GM21447 (cell line): ENCODE data around the gene TMCC1.
"Not testable (repeated sequence)": the region's sequence is repeated elsewhere in the genome, so short reads cannot be mapped to it uniquely, and the experiment has no call there.

Experiments used
- ATAC-seq: cut with Tn5 transposase; IDR thresholded peaks from one replicate; pipeline ENCODE4 v1.9.1; 2021; ENCODE audit not compliant: unreplicated experiment

The TMCC1 gene

GRCh38 chr3:129614927-129615363, 278.6 kb downstream of the TMCC1 start:
- ATAC-seq, result no peak

GRCh38 chr3:129614435-129614834, 279.1 kb downstream of the TMCC1 start:
- no peak for ATAC-seq

- ATAC-seq, result no peak
Measured at GRCh38 chr3:129613367-129613740, 280.2 kb downstream of the TMCC1 start.

GRCh38 chr3:129612534-129613366, 280.8 kb downstream of the TMCC1 start:
- no peak for ATAC-seq

GRCh38 chr3:129611812-129612533, 281.5 kb downstream of the TMCC1 start:
- no peak for ATAC-seq

GRCh38 chr3:129611446-129611800, 282.1 kb downstream of the TMCC1 start:
- ATAC-seq, result no peak

- ATAC-seq, result not testable (repeated sequence)
Measured at GRCh38 chr3:129610794-129611445, 282.6 kb downstream of the TMCC1 start.

GRCh38 chr3:129610276-129610675, 283.2 kb downstream of the TMCC1 start:
- ATAC-seq, result no peak

- ATAC-seq, result no peak
Measured at GRCh38 chr3:129609591-129610182, 283.8 kb downstream of the TMCC1 start.

GRCh38 chr3:129608936-129609590, 284.4 kb downstream of the TMCC1 start:
- ATAC-seq, result no peak

GRCh38 chr3:129608087-129608935, 285.2 kb downstream of the TMCC1 start:
- ATAC-seq, result no peak

GRCh38 chr3:129607391-129608068, 286.0 kb downstream of the TMCC1 start:
- ATAC-seq, result no peak

- ATAC-seq, result no peak
Measured at GRCh38 chr3:129606636-129607390, 286.7 kb downstream of the TMCC1 start, which contains the start of gene PLXND1. Gene PLXND1 (minus strand): TSS chr3:129606676. CDS start chr3:129606639, 37 bp downstream.

- no peak for ATAC-seq
Measured at GRCh38 chr3:129605922-129606635, 287.4 kb downstream of the TMCC1 start.

- no peak for ATAC-seq
Measured at GRCh38 chr3:129605203-129605921, 288.1 kb downstream of the TMCC1 start.

- ATAC-seq, result no peak
Measured at GRCh38 chr3:129604767-129605166, 288.7 kb downstream of the TMCC1 start.

- ATAC-seq, result no peak
Measured at GRCh38 chr3:129603991-129604749, 289.3 kb downstream of the TMCC1 start.
